Endothelial cell of umbilical vein (primary cell): ENCODE measurements around the gene GEMIN8. TPM values are rescaled to one million over a fixed set of nuclear protein-coding genes. Genes with fewer than 3 reads are reported as not detected.

ENCODE experiments used
- BruUV-seq: library from RNA; stranded (reverse); fragments of 400-500 nt; replicated peaks from 2 replicates; lab custom pipeline; 2021; lab: Mats Ljungman, UMichigan
- CTCF ChIA-PET: fragments of 300-600, 350-600 bp; sonication (Branson Sonifier 250); formaldehyde crosslinking; loops from one replicate; lab custom pipeline; 2021; ENCODE audit warnings: antibody characterized with exemption, inconsistent platforms; lab: Charles Lee
- POLR2A ChIA-PET: fragments of 300-600, 350-600 bp; sonication (Branson Sonifier 250); formaldehyde crosslinking; loops from one replicate; lab custom pipeline; 2021; ENCODE audit warnings: antibody characterized with exemption, inconsistent platforms; lab: Charles Lee
- DNase-seq: peaks from one replicate; pipeline ENCODE4 v3.0.0-alpha.2; 2011; ENCODE audit warnings: low read depth, low spot score
- FAIRE-seq: peaks from 2 replicates; lab custom pipeline; 2011; peaks lifted over from hg19 to GRCh38; lab: Jason Lieb, UNC
- H2AFZ ChIP-seq: 2 replicates; pipeline ENCODE4 v1.6.0; 2012; ENCODE audit warnings: low read depth, low read length, control low read depth, inconsistent platforms
- H3K27ac ChIP-seq: 2 replicates; pipeline ENCODE4 v1.5.1; 2011; ENCODE audit warnings: low read depth, mild to moderate bottlenecking, control low read depth, low read length, moderate library complexity; ENCODE audit not compliant: insufficient read depth
- H3K27me3 ChIP-seq, 2 experiments: 2 replicates each; pipeline versions ENCODE4 v1.6.0 to v1.6.1; 2011; ENCODE audit warnings: low read length in 2 of 2, mixed read lengths in 1 of 2; ENCODE audit not compliant: control insufficient read depth in 2 of 2, insufficient read depth in 2 of 2
- H3K36me3 ChIP-seq, 2 experiments: 2 replicates in 1 of 2; 3 replicates in 1 of 2; pipeline ENCODE4 v1.5.1; 2011; ENCODE audit warnings: low read length in 2 of 2, mild to moderate bottlenecking in 1 of 2, moderate library complexity in 1 of 2; ENCODE audit not compliant: control insufficient read depth in 2 of 2, insufficient read depth in 2 of 2; ENCODE audit errors: extremely low read depth in 1 of 2
- H3K4me1 ChIP-seq: 3 replicates; pipeline ENCODE4 v1.5.1; 2011; ENCODE audit warnings: mild to moderate bottlenecking, low read length; ENCODE audit not compliant: control insufficient read depth, insufficient read depth; ENCODE audit errors: extremely low read depth
- H3K4me2 ChIP-seq: 2 replicates; pipeline ENCODE4 v1.6.1; 2011; ENCODE audit warnings: low read length, control low read depth, mixed read lengths; ENCODE audit not compliant: insufficient read depth
- H3K4me3 ChIP-seq, 3 experiments: fragments of 200-600 bp in 1 of 3; sonication (generic), shearing (Covaris generic) in 1 of 3; replicated peaks in 1 of 3; 2 replicates each; pipeline ENCODE4 v1.5.1; 2011 to 2016; ENCODE audit warnings: control low read depth in 3 of 3, low read length in 3 of 3, mild to moderate bottlenecking in 2 of 3, inconsistent platforms in 1 of 3, low read depth in 1 of 3, moderate library complexity in 1 of 3; ENCODE audit not compliant: insufficient read depth in 1 of 3
- H3K79me2 ChIP-seq: 2 replicates; pipeline ENCODE4 v1.6.0; 2012; ENCODE audit warnings: low read length, inconsistent platforms; ENCODE audit not compliant: control insufficient read depth, insufficient read depth
- H3K9ac ChIP-seq: replicated peaks from 2 replicates; pipeline ENCODE3; 2011; ENCODE audit warnings: low read length, control low read depth; ENCODE audit not compliant: insufficient read depth; ENCODE audit errors: extremely low read depth
- H3K9me1 ChIP-seq: replicated peaks from 3 replicates; pipeline ENCODE4 v1.6.0; 2011; ENCODE audit warnings: mild to moderate bottlenecking, low read length; ENCODE audit not compliant: control insufficient read depth, insufficient read depth; ENCODE audit errors: extremely low read depth
- H3K9me3 ChIP-seq: replicated peaks from 2 replicates; pipeline ENCODE4 v1.5.1; 2012; ENCODE audit warnings: low read length, inconsistent platforms; ENCODE audit not compliant: control insufficient read depth, insufficient read depth
- H4K20me1 ChIP-seq: replicated peaks from 2 replicates; pipeline ENCODE3; 2011; ENCODE audit warnings: mild to moderate bottlenecking, low read length; ENCODE audit not compliant: control insufficient read depth, insufficient read depth; ENCODE audit errors: extremely low read depth
- CTCF ChIP-seq, 2 donors: IDR thresholded peaks; 1 replicate in 1 of 2; 2 replicates in 1 of 2; pipeline ENCODE4 v1.5.1; 2011; ENCODE audit warnings: low read length in 2 of 2, mild to moderate bottlenecking in 2 of 2, moderate library complexity in 2 of 2, control low read depth in 1 of 2, inconsistent platforms in 1 of 2, low read depth in 1 of 2; ENCODE audit not compliant: insufficient read depth in 1 of 2; ENCODE audit errors: extremely low read depth in 1 of 2
- EZH2 ChIP-seq: IDR thresholded peaks from 2 replicates; pipeline ENCODE4 v1.6.1; 2012; ENCODE audit warnings: borderline replicate concordance, low read depth, mild to moderate bottlenecking, moderate library complexity, low read length, inconsistent platforms; ENCODE audit not compliant: severe bottlenecking
- FOS ChIP-seq: IDR thresholded peaks from 2 replicates; pipeline ENCODE4 v1.6.1; 2011; ENCODE audit warnings: mild to moderate bottlenecking, low read length, moderate library complexity, borderline replicate concordance; ENCODE audit not compliant: insufficient read depth
- GATA2 ChIP-seq: IDR thresholded peaks from 2 replicates; pipeline ENCODE4 v1.7.0; 2011; ENCODE audit warnings: low read depth, mild to moderate bottlenecking, moderate library complexity, mixed read lengths, low read length; ENCODE audit not compliant: insufficient read length, insufficient read depth
- JUN ChIP-seq: IDR thresholded peaks from 2 replicates; pipeline ENCODE4 v1.6.1; 2011; ENCODE audit warnings: borderline replicate concordance, low read depth; ENCODE audit not compliant: insufficient read length, insufficient read depth
- MAX ChIP-seq: IDR thresholded peaks from 2 replicates; pipeline ENCODE4 v1.6.1; 2011; ENCODE audit not compliant: insufficient read depth, insufficient read length
- MYC ChIP-seq: IDR thresholded peaks from one replicate; pipeline ENCODE4 v1.6.1; 2011; ENCODE audit warnings: mild to moderate bottlenecking, low read depth, low read length
- POLR2A ChIP-seq: IDR thresholded peaks from 2 replicates; pipeline ENCODE4 v1.6.1; 2012; ENCODE audit warnings: low read depth, mild to moderate bottlenecking, control low read depth, low read length
- POLR2AphosphoS5 ChIP-seq: IDR thresholded peaks from 2 replicates; pipeline ENCODE4 v1.6.1; 2012; ENCODE audit warnings: low read depth, mild to moderate bottlenecking, control low read depth, low read length, moderate library complexity; ENCODE audit not compliant: insufficient read depth
- dilution Hi-C: fragments of 300-500 bp; cut with MboI; formaldehyde crosslinking; loops from one replicate; pipeline ENCODE4 v1.15.0; 2019; ENCODE audit warnings: low sequenced_read_pairs; ENCODE audit not compliant: extremely low pct_ligation_motif_present
- intact Hi-C: fragments of 100-400 bp; cut with micrococcal nuclease; formaldehyde crosslinking; loops from one replicate; pipeline ENCODE4 v1.10.0; 2022
- polyA plus RNA-seq, 4 experiments: library from polyadenylated mRNA; depleted of rRNA in 3 of 4; stranded (reverse) in 3 of 4; unstranded in 1 of 4; fragments of >200 nt; gene quantifications; 2 replicates each; pipeline versions ENCODE4 v1.2.1 to v1.2.3, GENCODE V29; 2011 to 2012; ENCODE audit warnings: missing spikeins in 1 of 4
- total RNA-seq: library from RNA; stranded (reverse); gene quantifications from 2 replicates; pipeline ENCODE4 v1.2.3, GENCODE V29; 2021

Gene GEMIN8
- total and polyA plus RNA-seq, 2 donors (not counting 3 experiments of a cell fraction or from before 2014, with no cell fraction given), result 18.5 to 24.5 TPM

DNA sequence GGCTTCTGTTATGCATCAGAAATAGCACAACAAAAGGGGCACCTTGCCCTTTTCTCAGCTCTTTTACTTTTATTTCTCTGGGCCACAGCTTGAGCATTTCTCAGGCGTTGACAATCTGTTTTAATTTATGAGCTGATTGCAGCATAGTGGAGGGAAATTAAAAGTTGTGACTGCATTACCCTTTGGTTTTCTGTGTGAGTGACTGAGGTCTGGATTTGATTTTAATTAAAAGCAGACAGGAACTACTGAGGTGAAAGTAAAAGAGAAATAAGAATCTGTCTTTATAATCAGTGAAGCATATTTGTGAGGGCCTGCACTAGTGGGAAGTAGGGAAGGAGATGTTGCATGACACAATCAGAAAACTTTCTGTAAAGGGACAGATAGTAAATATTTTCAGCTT lies 43.4 kb upstream of the GEMIN8 start:
- intact Hi-C loops, result no loop called here
- H3K79me2 ChIP-seq, result no peaks in the 10 kb centered on the region
- no peaks in the 10 kb centered on the region for H3K27me3 ChIP-seq
- no peak overlapping the region for H3K4me3 ChIP-seq
- no peak overlapping the region for H3K9ac ChIP-seq
- dilution Hi-C loops, result no loop called here
- FAIRE-seq, result no peak
- H3K36me3 ChIP-seq, result no peaks in the 10 kb centered on the region
- ChIA-PET POLR2A (no interaction called here), CTCF (no interaction called here)
- H3K9me1 ChIP-seq, result no peaks in the 10 kb centered on the region
- no peaks in the 10 kb centered on the region for H3K4me1 ChIP-seq
- H4K20me1 ChIP-seq, result no peaks in the 10 kb centered on the region
- TF ChIP-seq CTCF (IDR thresholded peaks at IDR 0.05; ENCODE audit: extremely low read depth in 1 of 2, insufficient read depth in 1 of 2, low read depth in 1 of 2, low read length in 2 of 2), result no peak
- no peak for TF ChIP-seq POLR2AphosphoS5
- TF ChIP-seq MAX, result no peak
- no peak for TF ChIP-seq POLR2A
- no peak for TF ChIP-seq EZH2
- no peak for TF ChIP-seq MYC
- TF ChIP-seq FOS, result no peak
- TF ChIP-seq JUN, result no peak
- no peak for TF ChIP-seq GATA2
- H3K9me3 ChIP-seq, result no peaks in the 10 kb centered on the region
- H3K4me2 ChIP-seq, result no peak overlapping the region
- no peak overlapping the region for H2AFZ ChIP-seq
- H3K27ac ChIP-seq, result no peak overlapping the region
- DNase-seq, result no peak
- BruUV-seq, result no TSS peak
